IPS-18a (cell line): ENCODE data around the gene TMEM114.
"Not testable (repeated sequence)": the region's sequence is repeated elsewhere in the genome, so short reads cannot be mapped to it uniquely, and the experiment has no call there.

Source experiments
- H3K27ac ChIP-seq: one replicate; pipeline ENCODE4 v1.5.1; 2013; ENCODE audit warnings: low read length
- H3K27me3 ChIP-seq: one replicate; pipeline ENCODE4 v1.6.1; 2013; ENCODE audit warnings: mild to moderate bottlenecking, low read length; ENCODE audit not compliant: control insufficient read depth, insufficient read depth
- H3K36me3 ChIP-seq: one replicate; pipeline ENCODE4 v1.6.1; 2013; ENCODE audit warnings: low read depth, low read length; ENCODE audit not compliant: control insufficient read depth
- H3K4me1 ChIP-seq: one replicate; pipeline ENCODE4 v1.6.1; 2013; ENCODE audit warnings: low read depth, low read length; ENCODE audit not compliant: control insufficient read depth
- H3K4me3 ChIP-seq: one replicate; pipeline ENCODE4 v1.5.1; 2013; ENCODE audit warnings: low read length
- H3K9ac ChIP-seq: one replicate; pipeline ENCODE4 v1.6.1; 2013; ENCODE audit warnings: mild to moderate bottlenecking, low read length, moderate library complexity
- H3K9me3 ChIP-seq: one replicate; pipeline ENCODE4 v1.6.1; 2013; ENCODE audit warnings: low read depth, low read length; ENCODE audit not compliant: control insufficient read depth

The TMEM114 gene

GRCh38 chr16:8571061-8571596 is 19.2 kb downstream of the TMEM114 start:
- Histone ChIP-seq H3K4me1 (peaks cover 32% of the 10 kb centered on the region), H3K9me3 (no peaks in the 10 kb centered on the region), H3K4me3 (no peak overlapping the region), H3K27me3 (no peaks in the 10 kb centered on the region), H3K9ac (peak overlapping the region; percentile 35), H3K27ac (no peak overlapping the region), H3K36me3 (no peaks in the 10 kb centered on the region)

DNA sequence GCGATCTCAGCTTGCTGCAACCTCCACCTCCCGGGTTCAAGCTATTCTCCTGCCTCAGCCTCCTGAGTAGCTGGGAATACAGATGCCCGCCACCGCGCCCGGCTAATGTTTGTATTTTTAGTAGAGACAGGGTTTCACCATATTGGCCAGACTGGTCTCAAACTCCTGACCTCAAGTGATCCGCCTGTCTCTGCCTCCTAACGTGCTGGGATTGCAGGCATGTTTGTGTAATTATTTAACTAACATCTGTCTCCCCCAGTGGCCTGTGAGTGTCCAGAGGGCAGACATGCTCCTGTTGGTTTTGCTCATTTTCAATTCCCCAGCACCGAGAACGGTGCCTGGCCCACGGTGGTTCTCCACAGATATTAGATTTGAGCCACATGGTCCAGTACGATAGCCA is 19.9 kb downstream of the TMEM114 start:
- not testable (repeated sequence) for H3K9ac ChIP-seq, H3K4me3 ChIP-seq, H3K36me3 ChIP-seq, H3K9me3 ChIP-seq, H3K27me3 ChIP-seq, H3K27ac ChIP-seq
- H3K4me1 ChIP-seq, result peaks cover 32% of the 10 kb centered on the region

- Histone ChIP-seq H3K9ac (no peak overlapping the region), H3K4me3 (no peak overlapping the region), H3K4me1 (peaks cover 32% of the 10 kb centered on the region), H3K27ac (no peak overlapping the region), H3K36me3 (no peaks in the 10 kb centered on the region), H3K9me3 (no peaks in the 10 kb centered on the region), H3K27me3 (no peaks in the 10 kb centered on the region)
Observed at GRCh38 chr16:8569650-8570346, 20.5 kb downstream of the TMEM114 start.

DNA sequence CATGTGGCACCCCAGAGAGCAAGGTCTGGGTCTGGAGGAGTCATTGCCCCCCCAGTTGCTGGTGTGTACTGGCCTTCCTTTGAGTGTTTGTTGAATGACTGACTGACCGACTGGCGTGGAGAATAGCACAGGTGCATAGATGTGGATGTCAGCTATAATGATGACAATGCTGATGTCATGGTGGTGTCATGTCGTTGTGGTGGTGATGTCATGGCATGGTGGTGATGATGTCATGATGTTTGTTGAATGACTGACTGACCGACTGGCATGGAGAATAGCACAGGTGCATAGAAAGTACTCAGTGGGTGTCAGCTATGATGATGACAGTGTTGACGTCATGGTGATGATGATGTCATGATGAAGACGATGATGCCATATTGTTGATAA is 22.1 kb downstream of the TMEM114 start:
- no peaks in the 10 kb centered on the region for H3K9me3 ChIP-seq
- H3K4me1 ChIP-seq, result peaks cover 32% of the 10 kb centered on the region
- H3K27me3 ChIP-seq, result no peaks in the 10 kb centered on the region
- no peaks in the 10 kb centered on the region for H3K36me3 ChIP-seq
- H3K4me3 ChIP-seq, result no peak overlapping the region
- H3K27ac ChIP-seq, result no peak overlapping the region
- no peak overlapping the region for H3K9ac ChIP-seq

DNA sequence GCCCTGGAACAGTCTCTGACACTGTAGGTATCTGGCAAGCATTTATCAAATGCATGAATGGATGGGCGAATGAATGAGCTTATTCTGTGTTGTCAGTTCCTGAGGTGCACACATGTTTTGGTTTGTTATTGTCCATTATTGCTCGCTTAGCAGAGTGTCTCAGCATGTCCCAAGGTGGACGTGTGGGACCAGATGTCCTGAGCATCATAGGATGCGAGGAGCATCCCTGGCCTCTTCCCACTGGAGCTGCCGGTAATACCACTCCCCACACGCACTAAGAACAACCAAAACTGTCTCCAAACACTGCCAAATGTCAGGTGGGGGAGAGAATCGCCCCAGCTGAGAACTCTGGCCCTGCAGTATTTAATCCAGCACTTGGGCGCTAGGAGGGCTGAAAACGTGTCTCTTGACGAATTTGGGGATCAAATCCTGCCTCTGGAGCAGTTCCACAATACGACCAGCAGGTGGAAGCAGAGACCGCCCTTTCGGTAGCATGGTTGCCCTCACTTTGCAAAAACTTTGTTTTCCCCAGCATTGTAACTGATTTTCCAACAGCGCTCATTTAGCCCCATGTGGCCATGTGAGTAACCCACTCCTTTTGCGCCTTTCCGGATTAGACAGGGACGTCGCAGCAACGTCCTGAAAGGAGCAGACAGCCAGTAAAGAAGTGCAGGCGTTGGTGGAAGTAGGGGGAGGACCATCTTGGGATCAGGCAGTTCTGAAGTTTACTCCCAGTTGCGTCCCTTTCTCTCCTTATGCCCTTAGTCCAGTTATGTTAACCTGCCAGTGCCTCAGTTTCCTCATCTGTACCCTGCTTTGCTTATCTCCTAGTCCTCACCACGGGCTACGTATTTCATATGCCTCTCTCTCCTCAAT is 22.7 kb downstream of the TMEM114 start:
- Histone ChIP-seq H3K4me3 (no peak overlapping the region), H3K36me3 (no peaks in the 10 kb centered on the region), H3K9me3 (peaks cover 5% of the 10 kb centered on the region), H3K27me3 (no peaks in the 10 kb centered on the region), H3K9ac (no peak overlapping the region), H3K4me1 (peaks cover 26% of the 10 kb centered on the region), H3K27ac (no peak overlapping the region)

GRCh38 chr16:8565498-8565897 is 24.8 kb downstream of the TMEM114 start:
- H3K27me3 ChIP-seq, result no peaks in the 10 kb centered on the region

GRCh38 chr16:8564934-8565345 is 25.4 kb downstream of the TMEM114 start:
- H3K27me3 ChIP-seq, result no peaks in the 10 kb centered on the region
- H3K4me3 ChIP-seq, result no peak overlapping the region
- peaks cover 8% of the 10 kb centered on the region for H3K4me1 ChIP-seq
- H3K9me3 ChIP-seq, result peaks cover 6% of the 10 kb centered on the region
- no peak overlapping the region for H3K27ac ChIP-seq
- no peak overlapping the region for H3K9ac ChIP-seq
- no peaks in the 10 kb centered on the region for H3K36me3 ChIP-seq

More at GRCh38 chr16:8565498-8565897, 24.8 kb downstream of the TMEM114 start:
- no peak overlapping the region for H3K27ac ChIP-seq
- H3K9ac ChIP-seq, result no peak overlapping the region
- H3K4me1 ChIP-seq, result peaks cover 8% of the 10 kb centered on the region
- no peak overlapping the region for H3K4me3 ChIP-seq
- peaks cover 6% of the 10 kb centered on the region for H3K9me3 ChIP-seq
- H3K36me3 ChIP-seq, result no peaks in the 10 kb centered on the region

DNA sequence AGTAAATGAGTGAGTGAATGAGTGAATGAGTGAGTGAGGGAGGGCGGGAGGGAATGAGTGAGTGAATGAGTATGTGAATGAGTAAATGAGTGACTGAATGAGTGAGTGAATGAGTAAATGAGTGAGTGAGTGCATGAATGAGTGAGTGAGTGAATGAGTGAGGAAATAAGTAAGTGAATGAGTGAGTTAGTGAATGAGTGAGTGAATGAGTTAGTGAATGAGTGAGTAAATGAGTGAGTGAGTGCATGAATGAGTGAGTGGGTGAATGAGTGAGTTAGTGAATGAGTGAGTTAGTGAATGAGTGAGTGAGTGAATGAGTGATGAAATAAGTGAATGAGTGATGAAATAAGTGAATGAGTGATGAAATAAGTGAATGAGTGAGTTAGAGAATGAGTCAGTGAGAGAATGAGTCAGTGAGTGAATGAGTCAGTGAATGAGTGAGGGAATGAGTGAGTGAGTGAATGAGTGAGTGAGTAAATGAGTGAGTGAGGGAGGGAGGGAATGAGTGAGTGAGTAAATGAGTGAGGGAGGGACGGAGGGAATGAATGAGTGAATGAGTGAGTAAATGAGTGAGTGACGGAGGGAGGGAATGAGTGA is 26.3 kb downstream of the TMEM114 start:
- not testable (repeated sequence) for H3K9me3 ChIP-seq, H3K4me3 ChIP-seq, H3K27ac ChIP-seq, H3K36me3 ChIP-seq, H3K9ac ChIP-seq, H3K4me1 ChIP-seq, H3K27me3 ChIP-seq

- Histone ChIP-seq H3K36me3 (no peaks in the 10 kb centered on the region), H3K27ac (no peak overlapping the region), H3K4me1 (no peaks in the 10 kb centered on the region), H3K27me3 (no peaks in the 10 kb centered on the region), H3K9me3 (peaks cover 6% of the 10 kb centered on the region), H3K9ac (no peak overlapping the region), H3K4me3 (no peak overlapping the region)
Observed at GRCh38 chr16:8561496-8561895, 28.8 kb downstream of the TMEM114 start.

- no peak overlapping the region for H3K4me3 ChIP-seq
- H3K36me3 ChIP-seq, result no peaks in the 10 kb centered on the region
- peaks cover 6% of the 10 kb centered on the region for H3K4me1 ChIP-seq
- H3K27ac ChIP-seq, result no peak overlapping the region
- no peaks in the 10 kb centered on the region for H3K9me3 ChIP-seq
- H3K9ac ChIP-seq, result no peak overlapping the region
- no peaks in the 10 kb centered on the region for H3K27me3 ChIP-seq
Observed at GRCh38 chr16:8555400-8555799, 34.9 kb downstream of the TMEM114 start.

DNA sequence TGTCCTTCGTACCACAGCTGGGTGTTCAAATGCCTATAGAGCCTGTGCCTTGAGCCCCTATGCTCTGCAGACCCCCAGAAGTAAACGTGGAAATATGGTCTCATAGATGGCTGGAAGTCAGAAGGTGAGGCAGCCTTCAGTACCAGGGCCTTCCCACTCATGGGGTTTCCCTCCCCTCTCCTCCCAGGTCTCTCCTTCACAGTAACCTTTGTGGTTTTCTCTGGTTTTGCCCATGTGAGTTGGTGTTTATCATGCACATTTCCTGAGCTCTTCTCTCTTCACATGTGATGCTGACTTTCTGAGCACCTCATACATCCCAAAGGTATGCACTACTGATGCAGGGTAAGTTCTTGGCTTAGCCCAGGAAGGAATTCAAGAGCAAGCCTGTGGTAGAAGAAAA is 35.4 kb downstream of the TMEM114 start:
- Histone ChIP-seq H3K4me3 (no peak overlapping the region), H3K9me3 (no peaks in the 10 kb centered on the region), H3K27ac (no peak overlapping the region), H3K9ac (no peak overlapping the region), H3K27me3 (no peaks in the 10 kb centered on the region), H3K4me1 (peaks cover 6% of the 10 kb centered on the region), H3K36me3 (no peaks in the 10 kb centered on the region)
